GM23338 (cell line): Measurements from ENCODE around the gene TLE2.

Experiments
- EZH2 ChIP-seq: fragments of 200-600 bp; sonication (generic); IDR thresholded peaks from one replicate; pipeline ENCODE4 v1.8.0; 2017; ENCODE audit warnings: antibody characterized with exemption, mild to moderate bottlenecking, low read depth; ENCODE audit not compliant: unreplicated experiment
- JUNB ChIP-seq: IDR thresholded peaks from one replicate; pipeline ENCODE4 v1.6.1; 2016; ENCODE audit warnings: antibody characterized with exemption; ENCODE audit not compliant: unreplicated experiment
- NANOG ChIP-seq: IDR thresholded peaks from 2 replicates; pipeline ENCODE4 v1.6.1; 2016; ENCODE audit warnings: antibody characterized with exemption, borderline replicate concordance
- POLR2AphosphoS5 ChIP-seq: IDR thresholded peaks from 2 replicates; pipeline ENCODE4 v1.6.1; 2016; ENCODE audit warnings: antibody characterized with exemption, low read depth
- STAT1 ChIP-seq: IDR thresholded peaks from one replicate; pipeline ENCODE4 v1.6.1; 2016; ENCODE audit warnings: antibody characterized with exemption; ENCODE audit not compliant: unreplicated experiment
- TF ChIP-seq, protein P1 (sequence below), 2 experiments: fragments of 200-600 bp in 1 of 2; sonication (generic) in 1 of 2; conservative IDR thresholded peaks; 2 replicates each; pipeline versions ENCODE4 v1.5.1 to v1.6.1; 2016 to 2017; ENCODE audit warnings: antibody characterized with exemption in 2 of 2, low read depth in 2 of 2, mild to moderate bottlenecking in 2 of 2, moderate library complexity in 1 of 2
- TF ChIP-seq, protein P2 (sequence below): IDR thresholded peaks from one replicate; pipeline ENCODE4 v1.6.1; 2018; ENCODE audit warnings: antibody characterized with exemption; ENCODE audit not compliant: unreplicated experiment

GRCh38 chr19:2992958-2993357 lies 36.1 kb downstream of the TLE2 start:
- TF ChIP-seq, protein P1, sequence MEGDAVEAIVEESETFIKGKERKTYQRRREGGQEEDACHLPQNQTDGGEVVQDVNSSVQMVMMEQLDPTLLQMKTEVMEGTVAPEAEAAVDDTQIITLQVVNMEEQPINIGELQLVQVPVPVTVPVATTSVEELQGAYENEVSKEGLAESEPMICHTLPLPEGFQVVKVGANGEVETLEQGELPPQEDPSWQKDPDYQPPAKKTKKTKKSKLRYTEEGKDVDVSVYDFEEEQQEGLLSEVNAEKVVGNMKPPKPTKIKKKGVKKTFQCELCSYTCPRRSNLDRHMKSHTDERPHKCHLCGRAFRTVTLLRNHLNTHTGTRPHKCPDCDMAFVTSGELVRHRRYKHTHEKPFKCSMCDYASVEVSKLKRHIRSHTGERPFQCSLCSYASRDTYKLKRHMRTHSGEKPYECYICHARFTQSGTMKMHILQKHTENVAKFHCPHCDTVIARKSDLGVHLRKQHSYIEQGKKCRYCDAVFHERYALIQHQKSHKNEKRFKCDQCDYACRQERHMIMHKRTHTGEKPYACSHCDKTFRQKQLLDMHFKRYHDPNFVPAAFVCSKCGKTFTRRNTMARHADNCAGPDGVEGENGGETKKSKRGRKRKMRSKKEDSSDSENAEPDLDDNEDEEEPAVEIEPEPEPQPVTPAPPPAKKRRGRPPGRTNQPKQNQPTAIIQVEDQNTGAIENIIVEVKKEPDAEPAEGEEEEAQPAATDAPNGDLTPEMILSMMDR (conservative IDR thresholded peaks at IDR 0.05; ENCODE audit: low read depth in 2 of 2) = no peak
- no peak for TF ChIP-seq NANOG
- no peak for TF ChIP-seq POLR2AphosphoS5
- TF ChIP-seq EZH2 = no peak
- TF ChIP-seq, protein P2, sequence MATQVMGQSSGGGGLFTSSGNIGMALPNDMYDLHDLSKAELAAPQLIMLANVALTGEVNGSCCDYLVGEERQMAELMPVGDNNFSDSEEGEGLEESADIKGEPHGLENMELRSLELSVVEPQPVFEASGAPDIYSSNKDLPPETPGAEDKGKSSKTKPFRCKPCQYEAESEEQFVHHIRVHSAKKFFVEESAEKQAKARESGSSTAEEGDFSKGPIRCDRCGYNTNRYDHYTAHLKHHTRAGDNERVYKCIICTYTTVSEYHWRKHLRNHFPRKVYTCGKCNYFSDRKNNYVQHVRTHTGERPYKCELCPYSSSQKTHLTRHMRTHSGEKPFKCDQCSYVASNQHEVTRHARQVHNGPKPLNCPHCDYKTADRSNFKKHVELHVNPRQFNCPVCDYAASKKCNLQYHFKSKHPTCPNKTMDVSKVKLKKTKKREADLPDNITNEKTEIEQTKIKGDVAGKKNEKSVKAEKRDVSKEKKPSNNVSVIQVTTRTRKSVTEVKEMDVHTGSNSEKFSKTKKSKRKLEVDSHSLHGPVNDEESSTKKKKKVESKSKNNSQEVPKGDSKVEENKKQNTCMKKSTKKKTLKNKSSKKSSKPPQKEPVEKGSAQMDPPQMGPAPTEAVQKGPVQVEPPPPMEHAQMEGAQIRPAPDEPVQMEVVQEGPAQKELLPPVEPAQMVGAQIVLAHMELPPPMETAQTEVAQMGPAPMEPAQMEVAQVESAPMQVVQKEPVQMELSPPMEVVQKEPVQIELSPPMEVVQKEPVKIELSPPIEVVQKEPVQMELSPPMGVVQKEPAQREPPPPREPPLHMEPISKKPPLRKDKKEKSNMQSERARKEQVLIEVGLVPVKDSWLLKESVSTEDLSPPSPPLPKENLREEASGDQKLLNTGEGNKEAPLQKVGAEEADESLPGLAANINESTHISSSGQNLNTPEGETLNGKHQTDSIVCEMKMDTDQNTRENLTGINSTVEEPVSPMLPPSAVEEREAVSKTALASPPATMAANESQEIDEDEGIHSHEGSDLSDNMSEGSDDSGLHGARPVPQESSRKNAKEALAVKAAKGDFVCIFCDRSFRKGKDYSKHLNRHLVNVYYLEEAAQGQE = no peak
- no peak for TF ChIP-seq JUNB
- no peak for TF ChIP-seq STAT1
